ENCODE data around the gene TMEM51. TPM values are rescaled to one million over a fixed set of nuclear protein-coding genes. Genes with fewer than 3 reads are reported as not detected.

The TMEM51 gene
- total and polyA plus RNA-seq, 2 of the 13 experiments (the other 11 are each of a cell fraction or from before 2014, with no cell fraction given), result 12.2 to 22.3 TPM

DNA sequence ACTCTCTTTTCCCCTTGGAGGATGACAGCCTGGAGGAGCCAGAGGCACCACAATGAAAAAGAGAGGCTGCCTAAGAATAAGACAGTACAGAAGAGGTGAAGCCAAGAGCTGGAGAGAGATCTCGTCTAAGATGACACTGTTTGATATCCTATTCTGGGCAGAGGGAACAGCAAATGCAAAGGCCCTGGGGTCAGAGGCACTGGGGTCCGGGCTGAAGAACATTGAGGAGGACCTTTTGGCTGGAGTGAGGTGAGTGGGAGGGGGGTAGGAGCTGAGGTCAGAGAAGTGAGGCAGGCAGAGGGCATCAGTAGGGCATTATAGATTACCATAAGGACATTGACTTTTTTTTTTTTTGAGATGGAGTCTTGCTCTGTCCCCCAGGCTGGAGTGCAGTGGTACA, 19.3 kb upstream of the TMEM51 start:
- Histone ChIP-seq H3K79me2 (ENCODE audit: insufficient read depth, low read length) (no peaks in the 10 kb centered on the region), H3K9ac (ENCODE audit: insufficient read depth, low read depth, low read length) (no peak overlapping the region), H2AFZ (ENCODE audit: low read length) (no peak overlapping the region), H3K4me1 (ENCODE audit: insufficient read depth, low read length) (peaks cover 33% of the 10 kb centered on the region), H3K27me3 (ENCODE audit: control insufficient read depth in 1 of 2, insufficient read depth in 2 of 2, low read length in 2 of 2) (no peaks in the 10 kb centered on the region), H3K4me2 (ENCODE audit: low read depth, low read length) (no peak overlapping the region), H3K9me3 (ENCODE audit: low read length) (no peaks in the 10 kb centered on the region), H3K27ac (ENCODE audit: extremely low read length, insufficient read depth, low read length) (no peak overlapping the region), H4K20me1 (ENCODE audit: insufficient read depth, low read length) (no peaks in the 10 kb centered on the region), H3K36me3 (replicated peaks in 1 of 2; ENCODE audit: control insufficient read depth in 1 of 2, insufficient read depth in 2 of 2, low read length in 2 of 2) (no peaks in the 10 kb centered on the region), H3K4me3 (replicated peaks in 1 of 3; ENCODE audit: insufficient read depth in 1 of 3, low read depth in 2 of 3, low read length in 3 of 3) (no peak overlapping the region)
- CTCF ChIA-PET (ENCODE audit: low intra/inter-chr PET ratio, low total read pairs), result no interaction called here
- no TSS peak for BruUV-seq (replicated peaks)
- POLR2A ChIA-PET, result no interaction called here
- intact Hi-C loops (cut with micrococcal nuclease; ENCODE audit: unreplicated experiment) (no loop called here), in situ Hi-C loops (cut with HindIII; ENCODE audit: extremely low pct_ligation_motif_present, low pct_unique_long_range_greater_than_20kb) (no loop called here)
- FAIRE-seq, result no peak
- WGBS (ENCODE audit: low lambda C conversion rate), result 90% methylated on average over 2 of the region's 2 CpGs
- ATAC-seq, result no peak
- no peak for DNase-seq (ENCODE audit: low spot score)
- TF ChIP-seq NFRKB (IDR thresholded peaks at IDR 0.05) (no peak), SCMH1 (CRISPR knock-in tag; IDR thresholded peaks at IDR 0.05; ENCODE audit: borderline replicate concordance) (no peak), RFX1 (IDR thresholded peaks at IDR 0.05) (no peak), ZNF768 (CRISPR knock-in tag; IDR thresholded peaks at IDR 0.05) (no peak), ASH2L (IDR thresholded peaks at IDR 0.05; ENCODE audit: insufficient read length, low read depth, low read length) (no peak), CENPT (CRISPR knock-in tag; IDR thresholded peaks at IDR 0.05; ENCODE audit: low read depth) (no peak), DNMT3B (CRISPR knock-in tag; conservative IDR thresholded peaks at IDR 0.05) (no peak), PRPF4 (IDR thresholded peaks at IDR 0.05; ENCODE audit: low read depth, low read length, poor library complexity, severe bottlenecking) (no peak), ZEB1 (IDR thresholded peaks at IDR 0.05; ENCODE audit: insufficient replicate concordance, low read depth) (no peak), ZNF790 (CRISPR knock-in tag; IDR thresholded peaks at IDR 0.05; ENCODE audit: borderline replicate concordance) (no peak)
- TF ChIP-seq, protein P1, sequence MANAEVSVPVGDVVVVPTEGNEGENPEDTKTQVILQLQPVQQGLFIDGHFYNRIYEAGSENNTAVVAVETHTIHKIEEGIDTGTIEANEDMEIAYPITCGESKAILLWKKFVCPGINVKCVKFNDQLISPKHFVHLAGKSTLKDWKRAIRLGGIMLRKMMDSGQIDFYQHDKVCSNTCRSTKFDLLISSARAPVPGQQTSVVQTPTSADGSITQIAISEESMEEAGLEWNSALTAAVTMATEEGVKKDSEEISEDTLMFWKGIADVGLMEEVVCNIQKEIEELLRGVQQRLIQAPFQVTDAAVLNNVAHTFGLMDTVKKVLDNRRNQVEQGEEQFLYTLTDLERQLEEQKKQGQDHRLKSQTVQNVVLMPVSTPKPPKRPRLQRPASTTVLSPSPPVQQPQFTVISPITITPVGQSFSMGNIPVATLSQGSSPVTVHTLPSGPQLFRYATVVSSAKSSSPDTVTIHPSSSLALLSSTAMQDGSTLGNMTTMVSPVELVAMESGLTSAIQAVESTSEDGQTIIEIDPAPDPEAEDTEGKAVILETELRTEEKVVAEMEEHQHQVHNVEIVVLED (CRISPR knock-in tag; IDR thresholded peaks at IDR 0.05; ENCODE audit: borderline replicate concordance), result no peak
- TF ChIP-seq, protein P2, sequence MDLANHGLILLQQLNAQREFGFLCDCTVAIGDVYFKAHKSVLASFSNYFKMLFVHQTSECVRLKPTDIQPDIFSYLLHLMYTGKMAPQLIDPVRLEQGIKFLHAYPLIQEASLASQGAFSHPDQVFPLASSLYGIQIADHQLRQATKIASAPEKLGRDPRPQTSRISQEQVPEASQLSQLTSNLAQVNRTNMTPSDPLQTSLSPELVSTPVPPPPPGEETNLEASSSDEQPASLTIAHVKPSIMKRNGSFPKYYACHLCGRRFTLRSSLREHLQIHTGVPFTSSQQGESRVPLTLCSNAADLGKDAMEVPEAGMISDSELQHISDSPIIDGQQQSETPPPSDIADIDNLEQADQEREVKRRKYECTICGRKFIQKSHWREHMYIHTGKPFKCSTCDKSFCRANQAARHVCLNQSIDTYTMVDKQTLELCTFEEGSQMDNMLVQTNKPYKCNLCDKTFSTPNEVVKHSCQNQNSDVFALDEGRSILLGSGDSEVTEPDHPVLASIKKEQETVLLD (CRISPR knock-in tag; IDR thresholded peaks at IDR 0.05; ENCODE audit: low read depth), result no peak
- TF ChIP-seq, protein P3, sequence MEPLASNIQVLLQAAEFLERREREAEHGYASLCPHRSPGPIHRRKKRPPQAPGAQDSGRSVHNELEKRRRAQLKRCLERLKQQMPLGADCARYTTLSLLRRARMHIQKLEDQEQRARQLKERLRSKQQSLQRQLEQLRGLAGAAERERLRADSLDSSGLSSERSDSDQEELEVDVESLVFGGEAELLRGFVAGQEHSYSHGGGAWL (CRISPR knock-in tag; IDR thresholded peaks at IDR 0.05), result no peak
- TF ChIP-seq, protein P4, sequence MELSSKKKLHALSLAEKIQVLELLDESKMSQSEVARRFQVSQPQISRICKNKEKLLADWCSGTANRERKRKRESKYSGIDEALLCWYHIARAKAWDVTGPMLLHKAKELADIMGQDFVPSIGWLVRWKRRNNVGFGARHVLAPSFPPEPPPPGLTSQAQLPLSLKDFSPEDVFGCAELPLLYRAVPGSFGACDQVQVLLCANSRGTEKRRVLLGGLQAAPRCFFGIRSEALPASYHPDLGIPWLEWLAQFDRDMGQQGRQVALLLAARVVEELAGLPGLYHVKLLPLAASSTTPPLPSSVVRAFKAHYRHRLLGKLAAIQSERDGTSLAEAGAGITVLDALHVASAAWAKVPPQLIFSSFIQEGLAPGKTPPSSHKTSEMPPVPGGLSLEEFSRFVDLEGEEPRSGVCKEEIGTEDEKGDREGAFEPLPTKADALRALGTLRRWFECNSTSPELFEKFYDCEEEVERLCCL (CRISPR knock-in tag; IDR thresholded peaks at IDR 0.05; ENCODE audit: borderline replicate concordance), result no peak
- TF ChIP-seq, protein P5, sequence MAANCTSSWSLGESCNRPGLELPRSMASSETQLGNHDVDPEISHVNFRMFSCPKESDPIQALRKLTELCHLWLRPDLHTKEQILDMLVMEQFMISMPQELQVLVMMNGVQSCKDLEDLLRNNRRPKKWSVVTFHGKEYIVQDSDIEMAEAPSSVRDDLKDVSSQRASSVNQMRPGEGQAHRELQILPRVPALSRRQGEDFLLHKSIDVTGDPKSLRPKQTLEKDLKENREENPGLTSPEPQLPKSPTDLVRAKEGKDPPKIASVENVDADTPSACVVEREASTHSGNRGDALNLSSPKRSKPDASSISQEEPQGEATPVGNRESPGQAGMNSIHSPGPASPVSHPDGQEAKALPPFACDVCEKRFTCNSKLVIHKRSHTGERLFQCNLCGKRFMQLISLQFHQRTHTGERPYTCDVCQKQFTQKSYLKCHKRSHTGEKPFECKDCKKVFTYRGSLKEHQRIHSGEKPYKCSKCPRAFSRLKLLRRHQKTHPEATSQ (CRISPR knock-in tag; IDR thresholded peaks at IDR 0.05; ENCODE audit: borderline replicate concordance), result no peak
